ENCODE data around the gene ZNF646.

DNA sequence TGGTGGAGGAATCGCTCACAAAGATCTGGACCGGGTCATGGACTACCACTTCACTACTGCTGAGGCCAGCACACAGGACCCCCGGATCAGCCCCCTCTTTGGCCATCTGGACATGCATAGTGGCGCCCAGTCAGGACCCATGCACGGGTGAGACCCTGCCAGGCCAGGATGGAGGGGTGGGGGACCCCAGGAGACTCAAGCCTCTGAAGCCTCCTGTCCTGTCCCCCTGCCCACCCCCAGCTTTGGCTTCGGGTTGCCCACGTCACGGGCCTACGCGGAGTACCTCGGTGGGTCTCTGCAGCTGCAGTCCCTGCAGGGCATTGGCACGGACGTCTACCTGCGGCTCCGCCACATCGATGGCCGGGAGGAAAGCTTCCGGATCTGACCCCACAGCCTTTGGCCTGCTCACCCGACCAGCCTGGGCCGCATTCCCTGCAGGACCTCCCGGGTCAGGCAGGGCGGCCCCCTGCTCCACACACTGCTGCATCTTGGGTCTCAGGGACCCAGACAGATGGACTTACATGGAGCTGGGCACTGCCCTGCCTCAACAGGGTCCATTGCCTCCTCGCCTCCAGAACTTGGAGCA lies 37.8 kb downstream of the ZNF646 start:
- TF ChIP-seq CTCF (IDR thresholded peaks at IDR 0.05): no peak
- TF ChIP-seq POLR2A (IDR thresholded peaks at IDR 0.05): no peak
